ENCODE measurements around the gene NKIRAS2. TPM values are rescaled to one million over a fixed set of nuclear protein-coding genes. Genes with fewer than 3 reads are reported as not detected.

The NKIRAS2 gene
- total and polyA plus RNA-seq, 2 of the 13 experiments (the other 11 are each of a cell fraction or from before 2014, with no cell fraction given): 27.9 to 42.0 TPM

DNA sequence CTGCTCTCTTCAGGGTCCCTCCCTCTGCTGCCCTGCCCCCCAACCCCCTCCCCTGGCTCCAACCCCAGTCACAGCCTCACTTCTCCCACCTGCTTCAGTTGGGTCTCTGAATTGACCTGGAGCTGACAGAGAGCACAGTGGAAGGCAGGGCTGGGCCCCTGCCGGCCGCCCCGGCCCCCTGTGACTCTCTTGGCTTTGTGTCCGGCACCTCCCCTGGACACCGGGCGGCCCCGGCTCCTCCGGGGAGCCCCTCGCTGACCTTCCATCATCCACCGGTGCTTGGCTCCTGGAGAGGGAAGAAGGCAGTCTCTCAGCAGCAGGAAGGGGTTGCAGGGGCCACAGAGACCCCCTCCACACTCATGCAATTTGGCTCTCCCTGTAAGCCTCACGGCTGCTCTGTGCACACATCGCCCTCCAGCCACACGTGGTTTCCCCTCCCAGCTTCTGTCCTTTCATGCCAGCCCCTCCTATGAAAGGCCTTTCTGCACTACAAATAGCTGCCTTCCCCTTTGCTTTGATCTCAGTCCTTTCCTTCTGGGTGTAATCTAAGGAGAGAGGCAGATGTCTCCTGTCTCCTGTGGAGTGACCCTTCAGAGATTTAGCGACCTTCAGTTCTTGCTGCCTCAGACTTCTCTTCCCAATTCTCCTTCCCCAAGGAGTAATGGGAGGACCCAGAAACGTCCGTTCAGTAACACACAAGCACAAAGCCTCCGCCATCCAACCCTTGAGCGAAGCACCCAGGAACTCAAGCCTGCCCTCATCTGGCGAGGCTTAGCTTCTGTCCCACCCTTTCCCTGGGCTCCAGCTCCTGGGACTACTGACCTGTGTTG is 8.3 kb downstream of the NKIRAS2 start (continued):
- TF ChIP-seq, protein P1, sequence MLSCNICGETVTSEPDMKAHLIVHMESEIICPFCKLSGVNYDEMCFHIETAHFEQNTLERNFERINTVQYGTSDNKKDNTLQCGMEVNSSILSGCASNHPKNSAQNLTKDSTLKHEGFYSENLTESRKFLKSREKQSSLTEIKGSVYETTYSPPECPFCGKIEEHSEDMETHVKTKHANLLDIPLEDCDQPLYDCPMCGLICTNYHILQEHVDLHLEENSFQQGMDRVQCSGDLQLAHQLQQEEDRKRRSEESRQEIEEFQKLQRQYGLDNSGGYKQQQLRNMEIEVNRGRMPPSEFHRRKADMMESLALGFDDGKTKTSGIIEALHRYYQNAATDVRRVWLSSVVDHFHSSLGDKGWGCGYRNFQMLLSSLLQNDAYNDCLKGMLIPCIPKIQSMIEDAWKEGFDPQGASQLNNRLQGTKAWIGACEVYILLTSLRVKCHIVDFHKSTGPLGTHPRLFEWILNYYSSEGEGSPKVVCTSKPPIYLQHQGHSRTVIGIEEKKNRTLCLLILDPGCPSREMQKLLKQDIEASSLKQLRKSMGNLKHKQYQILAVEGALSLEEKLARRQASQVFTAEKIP (CRISPR knock-in tag; IDR thresholded peaks at IDR 0.05; ENCODE audit: borderline replicate concordance): no peak
- no peak for TF ChIP-seq ZNF451 (CRISPR knock-in tag; IDR thresholded peaks at IDR 0.05)
- TF ChIP-seq AKAP8 (CRISPR knock-in tag; IDR thresholded peaks at IDR 0.05): no peak
- no peak; the same call in 1 of the 2 replicates for TF ChIP-seq GATAD1 (CRISPR knock-in tag; IDR thresholded peaks at IDR 0.05)
- no peak for TF ChIP-seq CENPX (CRISPR knock-in tag; IDR thresholded peaks at IDR 0.05)
- TF ChIP-seq, protein P2, sequence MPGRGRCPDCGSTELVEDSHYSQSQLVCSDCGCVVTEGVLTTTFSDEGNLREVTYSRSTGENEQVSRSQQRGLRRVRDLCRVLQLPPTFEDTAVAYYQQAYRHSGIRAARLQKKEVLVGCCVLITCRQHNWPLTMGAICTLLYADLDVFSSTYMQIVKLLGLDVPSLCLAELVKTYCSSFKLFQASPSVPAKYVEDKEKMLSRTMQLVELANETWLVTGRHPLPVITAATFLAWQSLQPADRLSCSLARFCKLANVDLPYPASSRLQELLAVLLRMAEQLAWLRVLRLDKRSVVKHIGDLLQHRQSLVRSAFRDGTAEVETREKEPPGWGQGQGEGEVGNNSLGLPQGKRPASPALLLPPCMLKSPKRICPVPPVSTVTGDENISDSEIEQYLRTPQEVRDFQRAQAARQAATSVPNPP (CRISPR knock-in tag; IDR thresholded peaks at IDR 0.05): no peak
- TF ChIP-seq ZNF329 (CRISPR knock-in tag; IDR thresholded peaks at IDR 0.05; ENCODE audit: low read depth): no peak
- no peak for TF ChIP-seq ZNF772 (CRISPR knock-in tag; IDR thresholded peaks at IDR 0.05)
- TF ChIP-seq PHB2 (IDR thresholded peaks at IDR 0.05; ENCODE audit: partially characterized antibody): no peak
- no peak for TF ChIP-seq MTA3 (CRISPR knock-in tag; IDR thresholded peaks at IDR 0.05)
- no peak for TF ChIP-seq PRDM4 (CRISPR knock-in tag; IDR thresholded peaks at IDR 0.05; ENCODE audit: borderline replicate concordance)
- no peak for TF ChIP-seq ZNF672 (CRISPR knock-in tag; IDR thresholded peaks at IDR 0.05)
- TF ChIP-seq TAF1 (CRISPR knock-in tag; IDR thresholded peaks at IDR 0.05): peak; percentile 31; the same call in 1 of the 2 replicates
- TF ChIP-seq ZZZ3 (CRISPR knock-in tag; IDR thresholded peaks at IDR 0.05; ENCODE audit: borderline replicate concordance): no peak; the same call in 1 of the 2 replicates
- TF ChIP-seq TRIM22 (IDR thresholded peaks at IDR 0.05): no peak
- TF ChIP-seq U2AF1 (optimal IDR thresholded peaks at IDR 0.05; ENCODE audit: low read depth, low read length): no peak
- peak; percentile 36; the same call in 1 of the 2 replicates for TF ChIP-seq TFE3 (CRISPR knock-in tag; IDR thresholded peaks at IDR 0.05)
- TF ChIP-seq PCBP2 (optimal IDR thresholded peaks at IDR 0.05; ENCODE audit: low read depth, low read length, poor library complexity, severe bottlenecking): no peak
- TF ChIP-seq ATF2 (CRISPR knock-in tag; IDR thresholded peaks at IDR 0.05): peak; percentile 34; the same call in 1 of the 2 replicates
- TF ChIP-seq SMC3 (IDR thresholded peaks at IDR 0.05; ENCODE audit: low read length): peak; percentile 75

All from HepG2 (cell line).